GM19240 (cell line): ENCODE measurements around the gene HDHD3.
"Not testable (repeated sequence)": the region's sequence is repeated elsewhere in the genome, so short reads cannot be mapped to it uniquely, and the experiment has no call there.

Source experiments
- DNase-seq: peaks from one replicate; pipeline ENCODE4 v3.0.0; 2011; ENCODE audit warnings: low spot score; ENCODE audit not compliant: insufficient read length

HDHD3 gene

DNA sequence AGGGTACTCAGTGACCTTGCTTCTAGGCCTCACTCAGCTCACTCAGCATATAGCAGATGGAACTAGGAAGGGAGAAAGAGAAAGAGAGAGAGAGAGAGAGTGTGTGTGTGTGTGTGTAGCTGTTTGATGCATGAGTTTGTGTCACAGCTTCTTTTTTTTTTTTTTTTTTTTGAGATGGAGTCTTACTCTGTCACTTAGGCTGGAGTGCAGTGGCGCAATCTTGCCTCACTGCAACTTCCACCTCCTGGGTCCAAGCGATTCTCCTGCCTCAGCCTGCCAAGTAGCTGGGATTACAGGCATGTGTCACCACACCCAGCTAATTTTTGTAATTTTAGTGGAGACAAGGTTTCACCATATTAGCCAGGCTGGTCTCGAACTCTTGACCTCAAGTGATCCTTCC, 11.1 kb downstream of the HDHD3 start:
- not testable (repeated sequence) for DNase-seq

DNA sequence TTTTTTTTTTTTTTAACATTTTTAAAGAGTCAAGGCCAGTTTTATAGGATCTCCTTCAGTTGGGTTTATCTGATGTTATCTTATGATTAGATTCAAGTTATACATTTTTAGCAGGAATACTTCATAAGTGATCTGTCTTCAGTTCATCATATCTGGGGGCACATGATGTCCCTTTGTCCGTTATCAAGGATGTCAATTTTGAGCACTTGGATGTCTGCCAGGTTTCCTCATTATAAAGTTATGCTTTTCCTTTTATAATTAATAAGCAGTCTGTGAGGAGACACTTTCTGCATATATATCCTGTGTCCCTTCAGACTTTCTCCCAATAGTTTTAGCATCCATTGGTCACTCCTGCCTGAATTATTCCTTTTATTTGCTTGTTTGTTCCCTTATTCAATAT, 11.8 kb downstream of the HDHD3 start:
- no peak for DNase-seq

GRCh38 chr9:113363336-113363735, 13.4 kb downstream of the HDHD3 start:
- no peak for DNase-seq

GRCh38 chr9:113361304-113362018, 15.3 kb downstream of the HDHD3 start:
- no peak for DNase-seq

- DNase-seq, result no peak
Measured at GRCh38 chr9:113360242-113360842, 16.4 kb downstream of the HDHD3 start.

DNA sequence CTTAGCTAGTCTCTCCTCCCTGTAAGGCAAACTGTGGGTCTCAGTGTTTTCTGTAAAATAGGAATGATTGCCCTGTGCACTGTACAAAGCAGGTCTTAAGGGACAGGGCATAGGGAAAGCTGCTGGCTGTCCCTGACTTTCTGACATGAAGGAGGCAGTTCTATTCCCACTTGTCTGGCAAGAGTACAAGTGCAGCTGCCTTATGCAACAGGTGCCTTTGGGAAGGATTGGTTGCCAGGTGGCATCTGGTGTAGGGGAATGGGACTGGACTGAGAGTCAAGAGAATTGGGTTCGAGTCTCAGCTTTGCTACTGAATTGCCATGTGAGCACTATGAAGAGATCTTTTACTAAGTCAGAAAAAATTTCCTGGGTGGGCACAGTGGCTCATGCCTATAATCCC, 17.4 kb downstream of the HDHD3 start:
- DNase-seq, result no peak

- DNase-seq, result no peak
Measured at GRCh38 chr9:113356686-113357292, 20.0 kb downstream of the HDHD3 start.

DNA sequence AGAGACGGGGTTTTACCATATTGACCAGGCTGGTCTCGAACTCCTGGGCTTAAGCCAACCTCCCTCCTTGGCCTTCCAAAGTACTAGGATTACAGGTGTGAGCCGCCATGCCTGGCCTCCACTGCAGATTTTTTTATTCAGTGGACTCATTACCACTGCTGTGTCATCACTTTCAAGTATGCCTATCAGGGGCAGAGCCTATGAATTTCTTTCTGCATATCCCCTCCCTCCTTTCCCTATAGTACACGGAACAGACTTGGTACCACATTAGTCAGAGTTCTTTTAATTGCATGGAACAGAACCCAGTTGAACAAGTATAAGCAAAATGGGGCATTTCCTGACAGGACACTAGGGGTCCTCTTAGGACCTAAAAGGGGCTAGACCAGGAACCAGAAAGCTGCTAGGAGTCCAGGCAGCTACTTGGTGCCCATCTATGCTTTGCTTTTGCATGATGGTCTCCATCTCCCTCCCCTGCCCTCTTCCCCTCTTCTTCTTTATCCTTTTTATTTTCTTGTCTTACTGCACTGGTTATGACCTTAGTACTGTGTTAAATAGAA, 21.7 kb downstream of the HDHD3 start:
- no peak for DNase-seq

DNA sequence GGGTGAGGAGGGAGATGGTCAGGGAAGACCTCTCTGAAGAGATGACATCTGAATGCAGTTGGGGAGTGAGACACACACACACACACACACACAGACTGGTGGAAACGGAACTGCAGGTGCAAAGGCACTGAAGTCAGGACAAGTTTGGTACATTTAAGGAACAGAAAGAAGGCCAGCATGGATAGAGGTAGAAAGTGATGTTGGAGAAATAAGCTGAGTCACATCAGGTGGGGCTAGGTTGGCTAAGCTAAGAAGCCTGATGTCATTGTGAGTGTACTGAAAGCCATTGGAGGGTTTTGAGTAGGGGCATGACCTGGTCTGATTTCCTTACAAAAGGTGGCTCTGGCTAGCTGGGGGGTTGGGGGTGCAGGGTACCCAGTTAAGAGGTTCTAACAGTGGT, 24.4 kb downstream of the HDHD3 start:
- DNase-seq, result no peak

DNA sequence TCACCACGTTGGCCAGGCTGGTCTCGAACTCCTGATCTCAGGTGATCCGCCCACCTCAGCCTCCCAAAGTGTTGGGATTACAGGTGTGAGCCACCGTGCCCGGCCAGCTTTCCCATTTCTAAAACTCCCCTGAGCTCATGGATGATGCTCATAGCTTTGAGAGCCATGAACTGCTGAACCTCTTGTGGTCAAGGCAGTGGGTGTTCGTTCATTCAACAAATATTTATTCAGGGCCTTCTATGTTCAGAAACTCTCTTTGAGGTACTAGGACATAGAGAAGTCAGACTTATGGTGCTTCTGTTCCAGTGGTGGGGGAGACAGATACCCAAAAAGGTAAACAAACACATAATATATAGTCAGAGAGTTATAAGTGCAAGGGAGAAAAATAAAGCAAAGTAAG, 24.8 kb downstream of the HDHD3 start:
- DNase-seq, result no peak

GRCh38 chr9:113350937-113351336, 25.8 kb downstream of the HDHD3 start:
- no peak for DNase-seq

- DNase-seq, result no peak
Measured at GRCh38 chr9:113350107-113350661, 26.6 kb downstream of the HDHD3 start.

DNA sequence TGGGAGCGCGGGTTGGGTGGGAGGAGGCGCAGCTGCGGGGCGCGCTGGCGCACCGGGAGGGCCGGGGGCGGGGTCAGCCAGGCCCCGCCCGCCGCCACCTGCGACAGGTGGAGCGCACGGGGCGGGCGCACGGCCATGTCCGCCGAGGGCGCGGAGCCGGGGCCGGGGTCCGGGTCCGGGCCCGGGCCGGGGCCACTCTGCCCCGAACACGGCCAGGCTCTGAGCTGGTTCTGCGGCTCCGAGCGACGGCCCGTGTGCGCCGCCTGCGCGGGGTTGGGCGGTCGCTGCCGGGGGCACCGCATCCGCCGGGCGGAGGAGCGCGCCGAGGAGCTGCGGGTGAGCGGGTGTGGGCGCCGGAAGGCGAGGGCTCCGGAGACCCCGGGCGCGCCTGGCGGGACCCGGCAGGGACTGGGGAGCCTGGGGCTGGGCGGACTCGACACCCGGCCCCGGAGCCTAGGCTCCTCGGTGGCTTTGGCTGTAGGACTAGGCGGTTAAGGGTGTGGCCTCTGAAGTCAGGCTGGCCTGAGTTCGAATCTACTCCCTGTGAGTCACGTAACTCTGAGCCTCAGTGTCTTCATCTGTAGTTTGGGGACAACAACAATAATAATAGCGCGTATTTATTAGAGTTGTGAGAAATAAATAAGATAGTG, 27.2 kb downstream of the HDHD3 start, which contains the start of gene BSPRY:
TSS of gene BSPRY (plus strand) at position 97 of the 650 bp plus-strand sequence. CDS start at position 136, 39 bp downstream.
- DNase-seq, result no peak

DNA sequence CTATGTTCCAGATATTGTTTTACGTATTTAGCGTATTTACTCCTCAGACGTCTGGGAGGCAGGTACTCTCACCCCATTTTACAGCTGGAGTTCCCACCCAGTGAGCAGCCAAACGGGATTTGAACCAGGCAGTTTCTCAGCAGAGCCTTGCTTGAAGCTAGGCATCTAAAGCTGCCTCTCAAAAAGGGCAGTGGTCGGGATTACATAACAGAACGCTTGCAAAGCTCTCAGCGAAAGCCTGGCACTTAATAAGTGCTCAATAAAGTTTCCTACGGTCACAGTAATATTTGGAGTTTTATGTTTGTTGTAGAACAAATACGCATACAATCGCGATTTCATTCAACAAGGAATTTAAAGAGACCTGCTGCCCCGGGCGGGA, 27.7 kb downstream of the HDHD3 start:
- DNase-seq, result no peak

GRCh38 chr9:113348437-113348836, 28.3 kb downstream of the HDHD3 start:
- no peak for DNase-seq

GRCh38 chr9:113345671-113346070, 31.1 kb downstream of the HDHD3 start:
- no peak for DNase-seq

DNA sequence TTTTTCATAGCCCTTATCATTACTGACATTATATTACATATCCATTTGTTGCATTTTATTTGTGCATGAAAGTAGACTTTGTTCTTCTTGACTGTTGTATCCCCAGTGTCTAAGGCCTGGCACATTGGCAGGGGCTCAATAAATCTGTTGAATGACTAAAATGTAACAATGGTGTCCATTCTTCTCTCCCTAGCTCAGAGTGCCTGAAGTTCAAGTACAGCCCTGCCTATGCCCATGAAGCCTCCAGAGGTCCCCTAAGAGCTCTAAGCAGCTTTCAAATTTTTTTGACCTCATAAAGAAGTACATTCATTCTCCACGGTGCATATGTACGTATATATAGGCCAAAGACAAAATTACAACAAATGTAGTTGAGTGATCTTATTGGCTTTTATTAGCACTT, 31.6 kb downstream of the HDHD3 start:
- no peak for DNase-seq

DNA sequence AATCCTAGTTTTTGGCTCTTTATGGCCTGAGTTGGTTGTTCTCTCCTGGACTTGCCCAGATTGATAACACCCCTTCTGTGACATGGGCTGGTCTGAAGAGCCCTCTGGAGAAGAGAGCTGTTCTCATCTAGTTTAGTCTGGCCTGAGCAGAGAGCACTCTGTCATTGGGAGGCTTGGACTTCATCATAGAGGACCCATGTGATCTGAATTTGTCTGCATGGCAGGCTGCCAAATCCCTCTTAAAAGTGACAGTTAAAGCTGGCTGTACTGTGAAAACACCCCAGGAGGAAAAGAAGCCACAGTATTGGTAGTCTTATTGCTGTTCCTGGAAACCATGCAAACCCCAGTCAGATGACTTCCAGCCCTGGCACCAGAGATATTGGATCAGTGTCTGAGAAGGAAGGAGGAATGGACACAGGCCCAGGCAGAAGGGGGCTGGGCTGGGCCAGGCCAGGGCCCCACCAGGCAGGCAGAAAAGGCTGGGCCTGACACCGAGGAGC, 33.0 kb downstream of the HDHD3 start:
- no peak for DNase-seq

GRCh38 chr9:113341712-113342410, 34.9 kb downstream of the HDHD3 start:
- no peak for DNase-seq

DNA sequence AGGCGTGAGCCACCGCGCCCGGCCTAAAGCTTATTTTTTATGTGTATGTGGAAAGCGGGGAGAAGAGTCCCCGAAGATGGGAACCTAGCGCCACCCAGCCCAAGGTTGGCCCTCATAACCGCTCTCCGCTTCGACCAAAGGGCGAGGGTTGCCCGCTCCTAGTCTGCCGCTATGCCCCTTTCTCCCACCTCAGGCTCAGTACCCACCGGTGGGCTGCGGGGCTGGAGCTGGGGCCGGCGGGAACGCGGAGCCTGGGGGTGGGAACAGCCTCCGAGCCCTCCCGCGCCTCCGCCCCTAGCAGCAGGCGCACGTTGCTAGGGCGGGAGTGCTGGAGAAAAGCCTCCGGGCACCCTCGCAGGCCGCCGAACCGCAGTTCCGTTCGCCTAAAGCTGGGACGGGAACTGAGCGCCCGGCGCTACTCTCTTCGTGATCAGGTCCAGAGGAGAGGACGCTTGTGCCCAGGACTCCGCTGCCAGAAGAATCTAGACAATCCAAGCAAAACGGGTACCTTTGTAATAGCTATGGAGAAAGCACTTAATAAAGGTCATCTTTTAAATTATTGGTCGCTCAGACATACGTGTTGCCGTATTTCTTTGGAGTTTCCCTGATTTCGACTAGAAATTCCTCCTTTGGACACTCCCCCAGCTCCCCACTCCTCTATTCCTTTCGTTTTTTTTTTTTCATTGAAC, 36.6 kb downstream of the HDHD3 start, which contains the start of gene WDR31:
TSS of gene WDR31 (minus strand) at position 265 of the 689 bp plus-strand sequence. CDS start 8,253 bp downstream, outside the sequence.
- peak; percentile 90 for DNase-seq
